Stimulated activated CD4-positive, alpha-beta T cell treated with anti-CD3 and anti-CD28 coated beads, Interleukin-15, amount 100 ng/mL, for 1 hour (primary cell): ENCODE data around the gene SCN8A.
"Not testable (repeated sequence)": the region's sequence is repeated elsewhere in the genome, so short reads cannot be mapped to it uniquely, and the experiment has no call there.

ENCODE experiments used
- DNase-seq, 2 donors: peaks; one replicate each; pipeline ENCODE4 v3.0.0-alpha.2; 2020; ENCODE audit warnings: low read depth in 1 of 2, low spot score in 1 of 2

SCN8A gene

DNA sequence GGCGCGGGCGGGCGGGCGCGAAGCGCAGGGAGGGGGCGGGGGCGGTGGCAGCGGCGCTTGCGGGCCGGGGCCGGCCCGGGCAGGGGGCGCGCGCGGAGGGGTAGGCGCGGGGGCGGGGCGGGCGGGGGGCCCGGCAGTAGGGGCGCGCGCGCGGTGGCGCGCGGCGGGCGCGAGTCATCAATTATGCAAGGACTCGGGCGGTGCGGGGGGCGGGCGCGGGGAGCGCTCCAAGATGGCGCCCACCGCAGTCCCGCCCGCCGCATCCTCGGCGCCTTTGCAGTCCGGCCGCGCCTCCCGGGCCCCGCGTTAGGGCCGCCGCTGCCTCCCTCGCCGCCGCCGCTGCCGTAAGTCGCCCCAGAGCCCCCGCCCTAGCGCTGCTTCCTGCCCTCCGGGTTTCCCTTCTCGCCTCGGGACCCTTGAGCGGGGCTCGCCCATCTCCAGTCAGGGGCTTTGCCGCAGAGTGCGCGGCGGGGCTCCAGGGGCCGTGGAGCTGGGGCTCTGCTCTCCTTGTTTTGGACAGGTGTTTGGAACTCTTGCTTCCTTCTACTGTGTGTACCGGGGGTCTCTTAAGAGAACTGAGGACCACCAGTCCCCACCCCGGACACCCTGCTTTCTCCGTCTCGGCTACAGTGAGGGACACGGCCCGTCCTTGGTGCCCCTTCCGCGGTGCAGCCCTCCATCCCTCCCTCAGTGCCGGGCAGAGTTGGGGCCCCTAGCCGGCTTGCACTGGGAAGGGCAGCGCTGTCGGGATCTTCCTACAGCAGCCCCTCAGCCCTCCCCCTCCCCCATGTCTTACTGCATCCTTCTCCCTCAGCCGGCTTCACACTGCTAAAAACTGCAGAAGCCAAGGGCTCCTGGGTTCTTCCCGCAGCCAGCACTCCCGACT, at the start of gene SCN8A:
Gene SCN8A, plus strand, starts transcription at position 218 of the 886 bp plus-strand sequence. CDS start 71,585 bp downstream, outside the sequence.
- DNase-seq, result peak in 1 of 2 donors; percentile 40

DNA sequence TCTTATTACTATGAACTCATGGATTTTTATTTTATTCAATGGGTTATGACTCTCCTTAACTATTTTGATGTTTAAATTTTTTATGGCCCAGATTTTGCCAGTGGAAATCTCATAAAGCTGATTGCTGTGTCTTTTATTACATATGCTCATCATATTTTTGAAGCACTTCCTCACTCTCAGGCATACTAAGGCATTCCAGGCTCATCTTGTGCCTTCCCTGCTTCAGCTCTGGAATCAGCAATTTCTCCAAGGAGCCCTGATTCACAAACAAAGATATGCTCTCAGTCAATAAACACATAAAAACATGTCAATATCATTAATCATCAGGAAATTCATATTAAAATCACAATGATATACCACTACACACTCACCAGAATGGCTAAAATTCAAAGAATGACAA, 44.9 kb upstream of the SCN8A start:
- no peak for DNase-seq

DNA sequence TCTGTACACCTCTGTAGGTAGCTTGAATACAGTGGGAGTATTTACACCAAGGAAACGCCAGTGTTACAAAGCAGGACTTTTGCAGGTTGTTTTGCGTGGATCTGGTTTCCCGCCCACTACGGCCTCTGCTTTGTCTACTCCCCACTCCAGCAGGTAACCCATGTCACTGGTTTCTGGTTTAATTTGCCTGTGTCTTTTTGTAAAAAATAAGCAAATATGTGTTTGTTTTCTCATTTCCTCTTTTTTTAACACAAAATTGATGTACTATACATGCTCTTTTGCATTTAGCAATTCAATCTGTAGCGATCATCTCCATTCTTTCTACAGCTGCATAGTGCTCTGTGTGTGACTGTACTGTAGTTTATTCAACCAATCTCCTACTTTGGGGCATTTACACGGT, 43.4 kb upstream of the SCN8A start:
- DNase-seq, result no peak

GRCh38 chr12:51548241-51548640, 42.8 kb upstream of the SCN8A start:
- DNase-seq, result no peak

DNA sequence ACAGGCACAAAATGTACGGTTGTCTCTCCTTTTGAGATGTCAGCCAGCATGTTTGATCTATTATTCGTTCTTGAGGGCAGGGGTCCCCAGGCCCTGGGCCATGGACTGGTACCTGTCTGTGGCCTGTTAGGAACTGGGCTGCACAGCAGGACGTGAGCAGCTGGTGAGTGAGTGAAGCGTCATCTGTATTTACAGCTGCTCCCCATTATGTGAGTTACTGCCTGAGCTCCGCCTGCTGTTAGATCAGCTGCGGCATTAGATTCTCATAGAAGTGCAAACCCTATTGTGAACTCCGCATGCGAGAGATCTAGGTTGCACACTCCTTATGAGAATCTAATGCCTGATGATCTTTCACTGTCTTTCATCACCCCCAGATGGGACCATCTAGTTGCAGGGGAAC, 41.4 kb upstream of the SCN8A start:
- DNase-seq, result no peak

GRCh38 chr12:51568271-51569032, 22.6 kb upstream of the SCN8A start:
- DNase-seq, result not testable (repeated sequence)

DNA sequence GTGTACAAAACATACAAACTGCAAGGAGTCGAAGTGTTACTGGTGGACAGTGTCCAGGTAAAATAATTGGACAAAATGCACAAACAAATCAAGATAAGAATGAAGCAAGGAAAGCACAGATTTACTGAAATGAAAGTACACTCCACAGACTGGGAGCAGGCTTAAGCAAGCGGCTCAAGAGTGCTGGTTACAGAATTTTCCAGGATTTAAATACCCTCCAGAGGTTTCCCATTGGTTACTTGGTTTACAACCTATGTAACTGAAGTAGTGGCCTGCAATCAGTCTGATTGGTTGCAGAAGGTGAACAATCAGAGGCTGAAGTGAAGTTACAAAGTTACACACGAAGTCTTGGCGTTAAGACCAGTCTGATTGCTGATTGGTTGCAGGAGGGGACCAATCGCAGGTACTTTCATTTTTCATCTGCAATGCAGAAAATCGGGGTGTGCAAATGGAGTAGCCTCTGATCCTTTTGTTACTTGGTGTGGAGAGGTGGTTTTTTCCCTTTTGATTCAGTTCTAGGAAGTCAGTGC, 11.6 kb upstream of the SCN8A start:
- no peak for DNase-seq

GRCh38 chr12:51589060-51589459, 2.0 kb upstream of the SCN8A start:
- DNase-seq, result no peak

GRCh38 chr12:51589557-51590176, 1.4 kb upstream of the SCN8A start:
- no peak for DNase-seq

DNA sequence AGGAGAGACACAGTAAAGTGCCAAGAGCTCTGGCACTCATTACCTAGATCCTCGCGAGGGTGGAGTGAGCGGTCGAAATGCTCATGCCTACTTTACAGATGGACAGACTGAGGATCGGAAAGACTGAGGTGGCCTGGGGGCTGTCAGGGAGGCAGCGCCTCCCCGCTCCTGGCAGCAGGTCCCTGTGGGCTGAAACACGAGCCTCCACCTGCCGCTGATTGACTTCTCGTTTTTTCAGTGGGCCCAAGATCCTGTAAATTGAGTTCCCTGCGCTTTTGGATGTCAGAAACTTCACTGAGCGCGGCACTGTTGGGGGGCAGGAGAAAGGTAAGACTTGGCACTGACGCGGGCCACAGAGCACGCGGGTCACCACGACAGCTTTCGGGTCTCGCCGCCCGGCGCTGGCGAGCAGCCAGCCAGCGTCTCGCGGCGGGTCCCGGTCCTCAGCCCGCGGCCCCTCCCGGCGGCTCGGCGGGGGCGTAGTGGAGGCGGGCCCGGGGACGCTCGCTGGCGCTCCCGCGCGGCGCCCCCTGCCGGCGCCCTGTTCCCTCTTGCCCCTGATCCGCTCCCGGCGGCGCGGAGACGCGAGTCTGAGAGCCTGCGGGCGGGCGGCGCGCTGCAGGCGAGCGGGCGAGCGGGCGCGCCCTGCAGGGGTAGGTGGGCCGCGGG, 552 bp upstream of the SCN8A start:
- peak; percentile 50 to 73 for DNase-seq

GRCh38 chr12:51592034-51592705, 1.1 kb downstream of the SCN8A start:
- no peak for DNase-seq

DNA sequence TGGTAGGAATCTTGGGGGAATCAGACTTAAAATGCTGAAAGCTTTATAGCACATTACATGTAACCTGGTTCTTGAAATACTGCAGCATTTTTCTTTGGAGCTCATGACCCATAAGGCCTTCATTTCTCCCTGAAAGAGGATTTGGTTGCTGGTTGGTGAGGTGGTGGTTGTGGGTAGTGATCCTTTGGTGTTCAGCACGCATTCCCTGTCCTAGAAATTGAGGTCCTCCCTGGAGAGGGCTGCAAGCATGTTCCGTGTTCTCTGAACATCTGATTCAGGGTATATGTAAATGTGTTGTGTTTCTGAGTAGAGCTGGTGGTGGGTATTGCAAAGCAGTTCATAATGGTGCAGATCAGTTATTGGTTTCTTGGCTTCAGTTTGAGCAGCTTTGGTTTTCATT, 2.0 kb downstream of the SCN8A start:
- DNase-seq, result no peak

DNA sequence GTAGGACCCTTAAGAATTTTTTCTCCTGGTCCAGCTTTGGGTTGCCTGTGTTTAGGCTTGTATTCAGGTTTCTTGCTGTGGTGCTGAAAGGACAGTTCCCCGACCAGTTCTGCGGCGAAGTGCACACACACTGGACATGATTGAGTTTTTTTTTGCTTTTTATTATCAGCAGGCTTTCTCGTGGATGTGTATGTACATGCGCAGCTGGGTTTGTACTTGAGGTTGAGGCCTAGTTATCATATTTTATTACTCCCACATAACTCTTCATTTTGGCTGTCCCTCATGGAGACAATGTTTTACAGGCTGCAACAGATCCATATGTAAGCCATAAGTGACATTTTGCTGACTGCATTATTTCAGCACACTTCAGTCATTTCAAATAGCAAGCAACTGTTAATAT, 2.5 kb downstream of the SCN8A start:
- no peak for DNase-seq

DNA sequence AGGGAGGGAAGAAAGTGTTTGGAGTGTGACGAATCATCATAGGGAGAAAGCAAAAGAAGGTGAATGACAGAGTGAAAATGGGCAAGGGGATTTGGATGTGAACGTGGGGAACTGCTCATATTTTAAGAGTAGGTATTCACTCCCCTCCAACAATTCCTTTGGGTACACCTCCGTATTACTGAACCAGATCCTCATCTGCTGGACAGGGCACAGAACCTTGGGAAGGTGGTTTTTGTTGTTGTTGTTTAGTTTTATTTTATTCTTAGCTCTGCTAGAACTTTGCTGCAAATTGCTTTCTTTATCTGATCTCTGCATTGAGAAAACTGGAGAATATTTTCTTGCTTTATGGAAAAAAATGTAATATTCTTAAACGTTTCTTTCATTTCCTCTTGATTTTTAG, 7.1 kb downstream of the SCN8A start:
- no peak for DNase-seq

DNA sequence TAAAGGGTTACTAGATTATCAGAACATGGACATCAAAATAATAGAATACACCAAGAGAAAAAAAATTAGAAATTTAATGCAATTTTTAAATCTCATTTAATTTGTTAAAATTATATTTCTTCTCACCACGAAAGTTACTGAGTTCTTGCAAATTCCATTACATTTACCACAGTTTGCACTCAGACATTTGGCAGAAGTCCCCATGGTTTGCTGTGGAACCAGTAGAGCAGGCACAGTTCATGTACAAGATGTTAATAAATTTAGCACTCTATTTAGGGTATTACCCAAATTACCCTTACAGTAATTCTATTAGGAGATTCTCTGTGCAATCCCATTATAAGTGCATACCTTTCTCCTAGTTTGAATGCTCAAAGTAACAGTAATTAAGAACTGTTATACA, 9.7 kb downstream of the SCN8A start:
- no peak for DNase-seq

DNA sequence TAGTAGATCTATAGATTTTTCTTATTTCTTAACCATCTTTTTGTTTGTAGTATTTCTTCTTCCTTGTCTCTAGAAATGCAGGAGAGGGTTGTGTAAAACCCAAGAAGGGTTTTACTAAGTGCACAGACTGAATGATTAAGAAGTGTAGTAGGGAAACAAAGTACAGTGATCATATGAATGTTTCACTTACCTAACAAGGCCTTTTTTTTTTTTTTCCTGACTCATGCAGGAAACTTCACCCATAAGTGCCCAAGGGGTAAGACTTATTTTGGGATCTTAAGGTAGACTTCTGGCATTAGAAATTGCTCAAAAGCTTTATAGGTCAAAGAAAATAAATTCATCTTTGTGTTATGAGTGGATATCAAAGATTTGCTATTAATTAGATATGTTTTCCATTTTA, 10.2 kb downstream of the SCN8A start:
- DNase-seq, result no peak

- DNase-seq, result not testable (repeated sequence)
These were observed 14.9 kb downstream of the SCN8A start for GRCh38 chr12:51605896-51606295.

- DNase-seq, result not testable (repeated sequence)
These were observed 16.2 kb downstream of the SCN8A start for GRCh38 chr12:51607197-51607596.

- no peak for DNase-seq
These were observed 29.4 kb downstream of the SCN8A start for GRCh38 chr12:51620448-51620847.

GRCh38 chr12:51621156-51621922, 30.3 kb downstream of the SCN8A start:
- DNase-seq, result no peak
